Stimulated activated CD8-positive, alpha-beta memory T cell treated with anti-CD3 and anti-CD28 coated beads, Interleukin-7, amount 100 ng/mL, for 24 hours (primary cell): ENCODE results near the gene PLK5.
"Not testable (repeated sequence)": the region's sequence is repeated elsewhere in the genome, so short reads cannot be mapped to it uniquely, and the experiment has no call there.

Experiments
- DNase-seq: peaks from one replicate; pipeline ENCODE4 v3.0.0-alpha.2; 2020; ENCODE audit warnings: low read depth

Gene PLK5

GRCh38 chr19:1491114-1491848 is 32.6 kb upstream of the PLK5 start, which contains the start of gene REEP6:
Gene REEP6, plus strand, starts transcription at chr19:1491181. Its CDS starts 89 bp downstream, at chr19:1491270.
- DNase-seq: no peak

DNA sequence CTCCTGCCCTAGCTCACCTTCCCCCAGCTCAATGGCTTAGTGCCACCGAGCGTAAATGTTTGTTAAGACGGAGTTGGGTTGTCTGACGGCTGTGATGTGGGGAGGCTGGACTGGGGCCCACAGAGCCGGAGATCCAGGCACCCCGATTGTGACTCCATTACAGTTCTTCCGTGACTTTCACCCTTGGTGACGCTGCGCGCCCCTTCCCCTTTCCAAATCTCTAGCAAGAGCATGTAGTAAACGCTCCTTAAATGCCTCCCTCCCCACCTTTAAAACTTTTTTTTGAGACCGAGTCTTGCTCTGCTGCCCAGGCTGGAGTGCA is 32.1 kb upstream of the PLK5 start:
- no peak for DNase-seq

DNA sequence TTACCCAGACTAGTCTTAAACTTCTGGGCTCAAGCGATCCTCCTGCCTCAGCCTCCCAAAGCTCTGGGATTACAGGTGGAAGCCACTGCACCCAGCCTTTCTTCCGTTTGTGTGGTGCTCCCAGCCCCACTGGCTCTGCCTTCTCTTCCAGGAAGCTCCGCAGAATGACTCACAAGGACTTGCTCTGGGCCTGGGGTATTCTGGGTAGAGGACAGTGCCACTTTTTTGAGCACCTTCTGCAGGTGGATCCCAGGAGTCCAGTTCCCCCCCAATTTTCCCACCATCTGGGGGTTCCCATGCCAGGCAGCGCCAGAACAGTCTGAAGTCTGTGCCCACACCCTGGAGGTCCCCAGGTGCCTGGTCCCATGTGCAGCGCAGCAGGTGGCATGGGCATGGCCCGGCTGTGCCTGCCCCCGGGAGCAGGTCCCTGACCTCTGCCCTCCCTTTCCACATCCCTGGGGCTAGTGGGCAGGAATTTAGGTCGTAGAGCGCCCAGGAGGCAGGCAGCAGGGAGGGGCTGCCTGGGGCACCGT is 31.3 kb upstream of the PLK5 start:
- no peak for DNase-seq

DNA sequence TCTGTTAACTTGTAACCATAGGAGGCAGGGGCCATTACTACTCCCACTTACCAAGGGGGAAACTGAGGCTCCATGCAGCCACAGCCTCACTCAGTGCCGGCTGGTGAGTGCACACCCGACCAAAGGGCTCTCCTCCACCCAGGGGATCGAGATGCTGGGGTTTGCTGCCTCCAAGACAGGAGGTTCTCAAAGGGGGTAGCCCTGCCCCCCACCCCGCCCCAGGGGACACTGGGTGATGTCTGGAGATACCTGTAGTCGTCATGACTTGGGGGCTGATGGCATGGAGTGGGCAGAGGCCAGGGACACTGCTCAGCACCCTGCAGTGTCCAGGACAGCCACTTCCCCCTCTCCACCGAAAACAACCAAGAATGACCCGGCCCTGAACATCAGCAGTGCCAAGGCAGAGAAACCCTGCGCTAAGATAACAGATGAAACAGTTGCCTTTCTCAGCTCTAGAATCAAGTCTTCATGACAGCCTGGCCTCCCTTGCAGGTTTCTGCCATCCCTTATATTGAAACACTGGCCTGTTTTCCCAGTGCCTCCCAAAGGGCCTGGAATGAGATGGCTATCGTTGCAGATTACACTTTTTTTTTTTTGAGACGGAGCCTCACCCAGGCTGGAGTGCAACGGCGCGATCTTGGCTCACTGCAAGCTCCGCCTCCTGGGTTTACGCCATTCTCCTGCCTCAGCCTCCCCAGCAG is 29.6 kb upstream of the PLK5 start:
- no peak for DNase-seq

GRCh38 chr19:1495051-1495798 is 28.7 kb upstream of the PLK5 start:
- no peak for DNase-seq

DNA sequence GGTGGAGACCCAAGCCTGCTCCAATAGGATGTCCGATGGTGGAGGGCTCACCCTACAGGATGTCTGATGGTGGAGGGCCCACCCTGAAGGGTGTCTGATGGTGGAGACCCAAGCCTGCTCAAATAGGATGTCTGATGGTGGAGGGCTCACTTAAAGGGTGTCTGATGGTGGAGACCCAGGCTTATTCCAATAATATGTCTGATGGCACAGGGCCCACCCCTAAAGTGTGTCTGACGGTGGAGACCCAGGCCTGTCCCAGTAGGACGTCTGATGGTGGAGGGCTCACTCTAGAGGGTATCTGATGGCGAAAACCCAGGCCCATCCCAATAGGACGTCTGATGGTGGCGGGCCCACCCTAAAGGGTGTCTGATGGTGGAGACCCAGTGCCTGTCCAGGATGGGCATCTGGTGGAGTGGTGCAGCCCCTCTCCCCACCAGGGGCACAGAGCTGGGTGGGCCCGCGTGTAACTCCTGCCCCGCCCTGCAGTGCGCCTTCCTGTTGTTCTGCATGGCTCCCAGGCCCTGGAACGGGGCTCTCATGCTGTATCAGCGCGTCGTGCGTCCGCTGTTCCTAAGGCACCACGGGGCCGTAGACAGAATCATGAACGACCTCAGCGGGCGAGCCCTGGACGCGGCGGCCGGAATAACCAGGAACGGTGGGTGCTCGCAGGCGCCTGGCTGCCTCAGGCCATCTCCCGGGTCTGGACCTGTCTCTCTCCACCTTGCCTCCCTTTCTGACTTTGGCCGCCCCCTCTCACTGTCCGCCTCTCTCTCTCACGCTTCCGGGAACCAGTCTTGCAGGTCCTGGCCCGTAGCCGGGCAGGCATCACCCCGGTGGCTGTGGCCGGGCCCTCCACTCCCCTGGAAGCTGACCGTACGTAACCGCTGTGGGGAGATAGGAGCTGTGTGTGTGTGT is 27.8 kb upstream of the PLK5 start:
- no peak for DNase-seq

DNA sequence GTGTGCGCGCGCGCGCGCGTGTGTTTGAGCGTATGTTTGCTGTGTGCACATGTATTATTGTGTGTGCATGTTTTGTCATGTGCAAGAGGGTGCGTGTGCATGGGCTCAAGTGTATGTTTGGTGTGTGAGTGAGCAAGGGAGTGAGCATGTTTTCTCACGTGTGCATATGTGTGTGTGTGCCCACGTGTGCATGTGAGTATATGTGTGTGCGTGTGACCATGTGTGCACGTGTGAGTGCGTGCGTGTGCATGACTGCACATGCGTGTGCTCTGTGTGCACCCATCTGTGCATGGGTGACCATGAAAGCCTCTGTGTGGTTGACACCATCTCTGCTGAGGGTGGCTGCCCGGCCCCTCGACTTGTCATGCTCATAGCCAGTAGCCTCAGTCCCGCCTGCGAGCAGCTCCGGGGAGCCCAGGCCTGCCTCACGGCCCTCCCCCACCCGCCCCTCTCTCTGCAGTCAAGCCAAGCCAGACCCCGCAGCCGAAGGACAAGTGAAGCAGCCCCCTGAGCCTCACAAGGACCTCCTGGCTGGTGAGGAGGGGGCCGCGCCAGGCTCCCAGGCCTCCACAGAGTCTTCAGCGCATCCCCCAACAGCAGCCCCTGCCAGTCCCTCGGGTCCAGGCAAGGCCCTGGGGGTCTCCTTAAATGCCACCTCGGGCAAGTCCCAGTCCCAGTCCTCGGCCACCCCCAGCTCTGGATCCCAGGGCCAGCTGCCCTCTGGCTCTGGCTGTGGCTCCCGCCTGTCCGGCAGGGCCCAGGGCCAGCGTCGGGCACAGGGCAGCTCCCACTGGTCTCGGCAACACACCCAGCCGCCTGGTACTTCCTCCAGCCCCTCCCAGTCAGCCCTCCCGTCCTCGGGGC is 26.9 kb upstream of the PLK5 start:
- no peak for DNase-seq

GRCh38 chr19:1497578-1498235 is 26.2 kb upstream of the PLK5 start:
- no peak for DNase-seq

GRCh38 chr19:1499231-1499630 is 24.6 kb upstream of the PLK5 start:
- DNase-seq: not testable (repeated sequence)

DNA sequence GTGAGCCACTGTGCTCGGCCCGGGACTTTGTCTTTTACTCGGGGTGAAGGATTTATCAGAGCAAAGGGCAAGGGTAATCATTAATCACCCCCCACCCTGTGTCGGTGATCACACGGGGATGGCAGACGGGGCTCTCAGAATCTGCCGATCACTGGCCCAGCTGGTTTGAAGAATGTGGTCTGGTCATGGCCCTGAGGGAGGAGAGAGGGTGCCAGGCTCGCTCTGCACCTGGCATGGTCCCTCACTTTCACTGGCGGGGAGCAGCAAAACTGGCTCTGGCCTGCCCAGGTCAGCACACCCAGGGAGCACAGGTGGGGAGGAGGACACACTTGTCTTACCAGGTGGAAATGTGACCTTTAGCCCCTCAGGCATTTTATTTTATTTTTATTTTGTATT is 22.7 kb upstream of the PLK5 start:
- no peak for DNase-seq

- DNase-seq: no peak
Observed at GRCh38 chr19:1502433-1503088, 21.3 kb upstream of the PLK5 start.

- DNase-seq: peak; percentile 41
Observed at GRCh38 chr19:1503089-1503924, 20.6 kb upstream of the PLK5 start.

GRCh38 chr19:1503925-1504773 is 19.7 kb upstream of the PLK5 start:
- DNase-seq: no peak

GRCh38 chr19:1505012-1505411 is 18.9 kb upstream of the PLK5 start:
- no peak for DNase-seq

- no peak for DNase-seq
Observed at GRCh38 chr19:1505991-1506881, 17.6 kb upstream of the PLK5 start.

GRCh38 chr19:1507192-1507660 is 16.7 kb upstream of the PLK5 start:
- no peak for DNase-seq
